Psoas muscle (tissue), 8 donors: Measurements from ENCODE around the gene VAV3. TPM values are rescaled to one million over a fixed set of nuclear protein-coding genes. Genes with fewer than 3 reads are reported as not detected.

Experiments
- ATAC-seq, 4 donors: fragments of 200-7000 bp; cut with Tn5 transposase; one replicate each; pipeline ENCODE4 v1.9.1; 2020; ENCODE audit warnings: moderate library complexity in 3 of 4, mild to moderate bottlenecking in 2 of 4
- DNase-seq, 2 donors: peaks; one replicate each; pipeline ENCODE4 v3.0.0-alpha.2; 2020
- H3K27ac ChIP-seq: fragments of 200-600 bp; one replicate; pipeline ENCODE4 v1.8.0; 2022
- H3K27me3 ChIP-seq, 3 donors: fragments of 200-600 bp in 1 of 3; one replicate each; pipeline versions ENCODE4 v1.6.1 to v1.8.0; 2013 to 2022; ENCODE audit warnings: low read length in 2 of 3, mild to moderate bottlenecking in 2 of 3, moderate library complexity in 1 of 3; ENCODE audit not compliant: insufficient read depth in 3 of 3
- H3K36me3 ChIP-seq, 2 donors: fragments of 200-600 bp in 1 of 2; one replicate each; pipeline versions ENCODE4 v1.6.1 to v1.8.0; 2013 to 2022; ENCODE audit warnings: low read depth in 1 of 2, mild to moderate bottlenecking in 1 of 2, moderate library complexity in 1 of 2; ENCODE audit not compliant: insufficient read depth in 1 of 2
- H3K4me1 ChIP-seq: fragments of 200-600 bp; one replicate; pipeline ENCODE4 v1.8.0; 2022
- H3K4me3 ChIP-seq: fragments of 200-600 bp; one replicate; pipeline ENCODE4 v1.8.0; 2022; ENCODE audit warnings: mild to moderate bottlenecking
- H3K9me3 ChIP-seq: fragments of 200-600 bp; one replicate; pipeline ENCODE4 v1.8.0; 2022
- WGBS, 3 donors: extraction: QIAGEN DNeasy Blood & Tissue Kit; methylation state at CpG; one replicate each; pipeline versions ENCODE4 v1.1.6 to v1.1.7; 2013; 5-methylcytosine and 5-hydroxymethylcytosine counted together
- intact Hi-C, 2 donors: fragments of 100-400 bp; cut with DNase I; formaldehyde crosslinking; loops; one replicate each; pipeline versions ENCODE4 v1.11.0 to v1.14.2; 2022
- polyA plus RNA-seq, 3 donors: library from polyadenylated mRNA; stranded (reverse); fragments of 200-250 nt; gene quantifications; one replicate each; pipeline ENCODE4 v1.2.3, GENCODE V29; 2013
- total RNA-seq, 4 donors: library from RNA; stranded (reverse); fragmentation: NEBNext Ultra II Directional in 2 of 4; extraction: Animal tissue kit (Norgen Biotek cat#: 25700) in 2 of 4; gene quantifications; one replicate each; pipeline versions ENCODE4 v1.2.1 to v1.2.4, GENCODE V29; 2021 to 2023
- TF ChIP-seq, protein P1 (sequence below): fragments of 200-600 bp; IDR thresholded peaks from one replicate; pipeline ENCODE4 v1.8.0; 2022; ENCODE audit warnings: antibody characterized with exemption
- donor health status: healthy with polysubstance abuse.
- donor health status: DM: no; HTN: no; CAD: no; lungs with moderate emphysema.
- donor health status: Bipolar disorder and iron deficiency.
- donor health status: healthy.
- donor health status: DM: yes; HTN: yes; CAD: no.
- donor health status: DM: no; HTN: no; CAD: no.
- donor health status: DM: no; HTN: no; CAD: no.
- donor health status: DM: yes; HTN: yes; CAD: no.

The VAV3 gene
- total and polyA plus RNA-seq, 7 donors: 0.28 to 1.7 (median 0.72) TPM

DNA sequence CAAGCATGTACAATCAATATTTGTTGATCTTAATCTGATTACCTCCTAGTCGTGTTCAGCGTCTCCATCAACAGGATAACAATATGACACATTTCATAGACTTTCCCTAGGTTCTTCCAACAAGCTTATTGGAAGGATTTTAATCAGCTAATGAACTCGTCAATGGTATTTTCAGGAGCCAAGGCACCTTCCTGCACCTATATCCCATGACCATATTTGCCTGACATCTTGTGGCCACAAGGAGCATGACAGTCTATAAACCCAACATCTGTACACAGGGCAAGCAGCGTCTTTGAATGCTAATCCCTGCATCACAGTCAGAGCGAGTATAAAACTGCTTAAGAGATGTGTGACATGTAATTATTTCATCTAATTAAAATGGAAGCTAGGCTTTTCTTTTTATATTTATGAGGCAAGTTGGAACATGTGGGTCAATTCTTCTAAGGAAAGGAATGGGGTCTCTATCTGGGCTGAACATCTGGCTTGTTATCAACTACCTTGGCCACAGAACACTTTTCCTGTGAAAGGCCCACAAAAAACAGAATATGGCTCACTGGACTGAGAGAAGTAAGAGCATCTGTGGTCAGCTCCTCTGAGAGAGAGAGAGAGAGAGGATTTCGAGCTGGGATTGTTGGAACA is 435.4 kb downstream of the VAV3 start:
- intact Hi-C loops: loop anchor here (2.0 to 5.0 kb wide), 4 partner anchors 99 to 253 kb away; no protein-coding TSS in a partner anchor
- Histone ChIP-seq H3K27ac (no peak overlapping the region), H3K27me3 (peaks cover 0 to 3% (median 0%) of the 10 kb centered on the region in 3 donors), H3K4me3 (no peak overlapping the region), H3K9me3 (no peaks in the 10 kb centered on the region), H3K36me3 (no peaks in the 10 kb centered on the region), H3K4me1 (no peaks in the 10 kb centered on the region)
- ATAC-seq: peak in 3 of 4 donors; percentile 64 to 73 (median 69)
- DNase-seq: no peak
- TF ChIP-seq, protein P1, sequence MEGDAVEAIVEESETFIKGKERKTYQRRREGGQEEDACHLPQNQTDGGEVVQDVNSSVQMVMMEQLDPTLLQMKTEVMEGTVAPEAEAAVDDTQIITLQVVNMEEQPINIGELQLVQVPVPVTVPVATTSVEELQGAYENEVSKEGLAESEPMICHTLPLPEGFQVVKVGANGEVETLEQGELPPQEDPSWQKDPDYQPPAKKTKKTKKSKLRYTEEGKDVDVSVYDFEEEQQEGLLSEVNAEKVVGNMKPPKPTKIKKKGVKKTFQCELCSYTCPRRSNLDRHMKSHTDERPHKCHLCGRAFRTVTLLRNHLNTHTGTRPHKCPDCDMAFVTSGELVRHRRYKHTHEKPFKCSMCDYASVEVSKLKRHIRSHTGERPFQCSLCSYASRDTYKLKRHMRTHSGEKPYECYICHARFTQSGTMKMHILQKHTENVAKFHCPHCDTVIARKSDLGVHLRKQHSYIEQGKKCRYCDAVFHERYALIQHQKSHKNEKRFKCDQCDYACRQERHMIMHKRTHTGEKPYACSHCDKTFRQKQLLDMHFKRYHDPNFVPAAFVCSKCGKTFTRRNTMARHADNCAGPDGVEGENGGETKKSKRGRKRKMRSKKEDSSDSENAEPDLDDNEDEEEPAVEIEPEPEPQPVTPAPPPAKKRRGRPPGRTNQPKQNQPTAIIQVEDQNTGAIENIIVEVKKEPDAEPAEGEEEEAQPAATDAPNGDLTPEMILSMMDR: peak; percentile 77
- WGBS, 3 donors: 24 to 34% (median 27%) methylated on average over 6 of the region's 6 CpGs

DNA sequence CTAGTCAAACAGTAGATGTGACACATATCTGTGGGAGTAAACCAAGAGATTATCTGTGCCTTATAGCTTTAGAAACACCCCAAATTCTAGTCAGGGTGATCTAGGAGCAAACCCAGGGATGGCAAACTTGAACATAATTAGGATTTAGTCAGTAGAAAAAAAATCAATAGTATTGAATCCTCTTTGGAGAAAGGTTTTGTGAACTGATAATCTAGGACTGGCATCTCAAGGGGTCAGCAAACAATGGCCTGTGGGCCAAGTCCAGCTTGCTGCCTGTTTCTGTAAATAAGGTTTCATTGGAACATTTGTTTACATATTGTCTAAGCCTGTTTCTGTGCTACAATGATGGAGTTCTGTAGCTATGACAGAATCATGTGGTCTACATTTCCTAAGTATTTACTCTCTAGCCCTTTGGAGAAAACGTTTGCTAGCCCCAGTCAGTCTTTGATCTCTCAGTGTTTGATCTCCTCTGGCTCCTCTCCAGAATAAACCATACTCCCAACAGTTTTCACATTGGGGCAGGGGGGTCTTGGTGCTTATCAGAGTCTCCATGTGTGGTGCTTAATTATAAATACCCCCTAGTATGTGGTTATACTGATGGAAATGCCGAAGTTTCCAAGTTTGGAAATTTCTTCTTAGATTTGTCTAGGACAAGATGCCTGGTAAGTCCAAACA is 438.3 kb downstream of the VAV3 start:
- Histone ChIP-seq H3K36me3 (no peaks in the 10 kb centered on the region), H3K4me1 (no peaks in the 10 kb centered on the region), H3K4me3 (no peak overlapping the region), H3K9me3 (no peaks in the 10 kb centered on the region), H3K27ac (no peak overlapping the region), H3K27me3 (no peaks in the 10 kb centered on the region)
- no peak for ATAC-seq
- 53 to 59% (median 58%) methylated on average over 2 of the region's 2 CpGs for WGBS, 3 donors
- intact Hi-C loops: loop anchor here in 1 of 2 donors (5.0 kb wide), 2 partner anchors 99 to 249 kb away; no protein-coding TSS in a partner anchor
- TF ChIP-seq, protein P1: no peak
- DNase-seq: no peak

DNA sequence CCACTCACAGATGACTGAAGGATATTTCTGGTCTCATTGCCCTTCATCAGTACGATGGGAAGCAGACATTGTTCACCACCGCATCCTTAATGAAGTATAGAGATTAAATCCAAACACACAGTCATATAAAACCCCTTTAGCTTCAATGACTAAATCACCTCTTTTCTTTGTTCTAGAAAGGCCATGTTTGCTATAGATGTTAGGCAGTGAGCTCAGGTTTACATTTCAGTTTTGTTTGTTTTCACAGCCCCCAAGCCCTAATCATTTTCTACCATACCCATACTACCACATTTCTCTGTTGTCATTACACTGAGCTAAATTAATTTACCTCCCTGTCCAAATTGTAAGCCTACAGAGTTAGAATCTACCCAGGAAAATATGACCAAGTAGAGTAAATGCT is 439.0 kb downstream of the VAV3 start:
- Histone ChIP-seq H3K4me3 (no peak overlapping the region), H3K27ac (no peak overlapping the region), H3K27me3 (no peaks in the 10 kb centered on the region), H3K4me1 (no peaks in the 10 kb centered on the region), H3K36me3 (no peaks in the 10 kb centered on the region), H3K9me3 (no peaks in the 10 kb centered on the region)
- DNase-seq (no peak), ATAC-seq (no peak)
- 86 to 97% (median 95%) methylated on average over 2 of the region's 2 CpGs for WGBS, 3 donors
- TF ChIP-seq, protein P1: no peak
- intact Hi-C loops: loop anchor here in 1 of 2 donors (5.0 kb wide), 2 partner anchors 99 to 249 kb away; no protein-coding TSS in a partner anchor

DNA sequence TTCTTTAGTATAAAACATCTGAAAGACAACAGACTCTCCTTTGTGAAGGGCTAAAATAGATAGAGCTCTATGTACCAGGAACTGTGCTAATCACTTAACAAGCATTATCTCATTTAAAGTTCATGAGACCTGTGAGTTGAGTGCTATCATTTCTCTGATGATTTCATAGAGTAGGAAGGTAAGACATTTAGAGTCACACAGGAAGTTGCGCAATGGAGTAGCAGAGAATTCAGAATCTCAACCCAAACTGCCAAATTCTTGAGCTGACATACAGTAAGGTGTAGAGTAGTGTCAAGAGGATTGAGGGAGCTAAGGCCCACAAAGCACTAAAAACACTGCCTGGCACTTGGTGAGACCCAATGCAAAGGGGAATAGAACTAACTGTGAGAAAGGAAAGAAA is 439.8 kb downstream of the VAV3 start:
- TF ChIP-seq, protein P1: no peak
- intact Hi-C loops: loop anchor here in 1 of 2 donors (5.0 kb wide), 2 partner anchors 98 to 248 kb away; no protein-coding TSS in a partner anchor
- no peak for ATAC-seq
- H3K4me1 ChIP-seq: no peaks in the 10 kb centered on the region
- no peaks in the 10 kb centered on the region for H3K9me3 ChIP-seq
- H3K27ac ChIP-seq: no peak overlapping the region
- no peaks in the 10 kb centered on the region for H3K36me3 ChIP-seq
- no peaks in the 10 kb centered on the region for H3K27me3 ChIP-seq
- no peak for DNase-seq
- WGBS, 3 donors: 94 to 100% (median 99%) methylated on average over 1 of the region's 1 CpG
- H3K4me3 ChIP-seq: no peak overlapping the region
